Measurements from ENCODE around the gene NUDT4B.
"Not testable (repeated sequence)": the region's sequence is repeated elsewhere in the genome, so short reads cannot be mapped to it uniquely, and the experiment has no call there.

NUDT4B gene

DNA sequence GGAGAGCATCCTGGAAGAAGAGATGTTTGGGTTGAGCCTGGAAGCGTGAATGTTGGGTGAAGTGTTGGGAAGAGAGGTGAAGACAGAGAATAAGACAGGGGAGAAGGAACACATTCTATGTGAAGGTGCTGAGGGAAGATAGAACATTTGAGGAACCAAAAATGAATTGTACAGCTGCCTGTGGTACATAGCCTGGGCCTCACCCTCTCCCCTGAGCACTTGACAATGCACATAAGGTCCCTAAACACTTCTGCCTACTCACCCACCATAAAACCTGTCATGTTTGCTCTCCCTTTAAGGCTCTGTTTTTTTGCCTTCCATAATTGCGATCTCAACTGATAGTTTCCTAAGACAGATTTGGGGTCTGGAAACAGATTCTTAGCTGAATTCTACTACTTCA lies 25.8 kb upstream of the NUDT4B start:
- H3K27me3 ChIP-seq (ENCODE audit: control insufficient read depth in 1 of 2, insufficient read depth in 2 of 2, low read length in 2 of 2); H3K4me3 ChIP-seq (ENCODE audit: low read depth in 1 of 2, low read length in 2 of 2); H3K9me3 ChIP-seq (ENCODE audit: low read length); H3K36me3 ChIP-seq (ENCODE audit: insufficient read depth, low read length); H3K9ac ChIP-seq (ENCODE audit: low read length); H3K4me1 ChIP-seq (ENCODE audit: insufficient read depth, low read length); H3K27ac ChIP-seq (ENCODE audit: low read depth, low read length): not testable (repeated sequence)

DNA sequence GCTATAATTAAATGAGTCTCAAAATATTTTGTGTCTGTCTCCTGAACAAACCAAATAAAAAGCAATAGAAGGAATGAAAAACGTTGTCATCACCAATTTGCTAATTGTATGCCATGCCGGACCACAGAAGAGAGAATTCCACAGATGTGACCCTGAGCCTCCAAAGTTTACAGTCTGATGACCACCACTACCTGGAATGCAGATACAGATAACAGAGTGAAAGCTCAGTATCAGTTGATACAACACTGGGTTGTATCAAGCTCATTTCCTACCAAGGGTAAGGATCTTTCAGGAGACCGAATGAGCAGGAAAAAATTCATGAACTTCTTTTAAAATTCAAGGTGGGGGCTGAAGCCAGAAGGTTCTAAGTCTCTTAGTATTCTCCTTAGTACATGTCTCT lies 25.1 kb upstream of the NUDT4B start:
- H3K4me1 ChIP-seq (ENCODE audit: insufficient read depth, low read length): not testable (repeated sequence)

DNA sequence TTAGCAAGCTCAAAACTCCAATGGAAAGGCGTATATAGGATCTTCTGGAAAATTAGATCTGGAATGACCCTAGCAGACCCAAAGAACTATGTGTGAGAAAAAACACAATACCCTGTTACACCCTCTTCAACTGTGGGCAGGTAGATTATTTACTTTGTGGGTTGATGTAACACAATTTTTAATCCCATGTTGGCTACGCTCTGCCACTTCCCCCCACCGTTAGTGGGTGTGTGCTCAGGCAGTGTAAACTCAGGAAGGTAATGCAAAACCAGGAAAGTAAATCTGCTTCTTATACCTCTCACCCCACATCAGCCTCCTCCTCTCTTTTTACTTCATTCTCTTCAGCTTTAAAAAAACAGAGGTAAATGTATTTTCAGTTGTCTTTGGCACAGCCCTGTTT lies 23.7 kb upstream of the NUDT4B start:
- H3K9ac ChIP-seq (ENCODE audit: low read length); H3K27me3 ChIP-seq (ENCODE audit: control insufficient read depth in 1 of 2, insufficient read depth in 2 of 2, low read length in 2 of 2): not testable (repeated sequence)

More for the DNA sequence above, 25.1 kb upstream of the NUDT4B start:
- H3K27me3 ChIP-seq (ENCODE audit: control insufficient read depth in 1 of 2, insufficient read depth in 2 of 2, low read length in 2 of 2); H3K4me3 ChIP-seq (ENCODE audit: low read depth in 1 of 2, low read length in 2 of 2); H3K9me3 ChIP-seq (ENCODE audit: low read length); H3K9ac ChIP-seq (ENCODE audit: low read length); H3K27ac ChIP-seq (ENCODE audit: low read depth, low read length); H3K36me3 ChIP-seq (ENCODE audit: insufficient read depth, low read length): not testable (repeated sequence)

DNA sequence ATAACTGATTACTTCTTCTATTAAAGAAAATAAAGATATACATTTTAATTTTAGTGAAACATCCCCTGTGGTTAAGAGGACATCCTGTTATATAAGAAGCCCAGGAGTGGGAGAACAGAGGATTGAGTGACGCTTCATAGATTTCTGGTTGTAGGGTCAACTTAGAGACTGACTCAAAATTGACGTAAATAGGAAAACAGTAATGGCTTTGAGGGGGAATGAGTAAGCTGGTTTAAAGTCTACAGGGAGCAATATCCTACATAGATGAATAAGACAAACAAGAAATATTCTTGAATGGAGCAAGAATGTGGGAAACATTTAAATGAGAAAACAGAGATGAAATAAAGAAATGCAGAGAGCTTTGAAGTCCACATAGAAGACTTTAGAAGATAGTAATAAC lies 20.7 kb upstream of the NUDT4B start:
- not testable (repeated sequence) for H3K36me3 ChIP-seq (ENCODE audit: insufficient read depth, low read length); H3K4me3 ChIP-seq (ENCODE audit: low read depth in 1 of 2, low read length in 2 of 2); H3K4me1 ChIP-seq (ENCODE audit: insufficient read depth, low read length); H3K27ac ChIP-seq (ENCODE audit: low read depth, low read length); H3K9ac ChIP-seq (ENCODE audit: low read length); H3K9me3 ChIP-seq (ENCODE audit: low read length); H3K27me3 ChIP-seq (ENCODE audit: control insufficient read depth in 1 of 2, insufficient read depth in 2 of 2, low read length in 2 of 2)

More for the DNA sequence above, 23.7 kb upstream of the NUDT4B start:
- not testable (repeated sequence) for H3K27ac ChIP-seq (ENCODE audit: low read depth, low read length); H3K36me3 ChIP-seq (ENCODE audit: insufficient read depth, low read length); H3K4me3 ChIP-seq (ENCODE audit: low read depth in 1 of 2, low read length in 2 of 2); H3K4me1 ChIP-seq (ENCODE audit: insufficient read depth, low read length); H3K9me3 ChIP-seq (ENCODE audit: low read length)

DNA sequence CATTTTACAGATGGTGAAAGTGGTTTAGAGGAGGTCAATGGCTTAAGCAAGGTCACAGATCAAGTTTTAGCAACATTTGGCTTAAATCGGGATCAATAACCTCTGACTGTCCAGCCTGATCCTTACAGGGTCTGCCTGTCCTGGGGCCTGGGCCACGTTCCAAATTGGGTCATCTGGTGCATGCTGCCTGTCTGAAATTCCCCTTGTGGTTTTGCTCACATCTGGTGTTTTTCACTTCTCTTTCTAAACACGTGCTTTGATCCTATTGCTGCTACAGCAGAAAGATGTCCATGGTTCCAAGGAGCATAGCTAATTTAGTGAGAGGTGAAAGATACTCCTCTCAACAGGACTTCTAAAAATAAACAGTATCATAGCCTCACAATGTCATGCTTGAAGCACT lies 19.4 kb upstream of the NUDT4B start:
- H3K4me3 ChIP-seq (ENCODE audit: low read depth in 1 of 2, low read length in 2 of 2); H3K4me1 ChIP-seq (ENCODE audit: insufficient read depth, low read length); H3K9ac ChIP-seq (ENCODE audit: low read length); H3K27ac ChIP-seq (ENCODE audit: low read depth, low read length); H3K36me3 ChIP-seq (ENCODE audit: insufficient read depth, low read length); H3K9me3 ChIP-seq (ENCODE audit: low read length); H3K27me3 ChIP-seq (ENCODE audit: control insufficient read depth in 1 of 2, insufficient read depth in 2 of 2, low read length in 2 of 2): not testable (repeated sequence)

DNA sequence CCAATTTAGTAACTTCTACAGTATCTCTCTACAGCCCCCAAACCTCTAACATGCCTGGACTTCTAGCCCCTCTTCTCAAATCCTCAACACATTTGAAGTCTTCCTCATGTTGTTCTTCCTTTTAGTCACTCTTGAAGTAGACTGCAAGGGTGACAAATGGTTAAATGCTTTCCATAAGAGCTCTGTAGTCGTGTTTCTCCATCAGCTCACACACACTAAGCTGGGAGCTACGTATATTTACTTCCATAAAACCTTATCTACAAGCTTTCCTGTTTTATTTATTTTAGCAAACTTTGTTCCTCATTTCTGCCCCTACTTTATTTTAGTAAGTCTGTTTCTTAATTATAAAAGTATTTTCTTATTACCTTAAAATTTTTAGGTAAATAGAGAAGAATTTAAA lies 19.0 kb upstream of the NUDT4B start:
- not testable (repeated sequence) for H3K4me1 ChIP-seq (ENCODE audit: insufficient read depth, low read length); H3K27ac ChIP-seq (ENCODE audit: low read depth, low read length); H3K4me3 ChIP-seq (ENCODE audit: low read depth in 1 of 2, low read length in 2 of 2)

GRCh38 chr1:148732277-148732676 lies 16.3 kb upstream of the NUDT4B start:
- not testable (repeated sequence) for H3K36me3 ChIP-seq (ENCODE audit: insufficient read depth, low read length); H3K27ac ChIP-seq (ENCODE audit: low read depth, low read length); H3K4me1 ChIP-seq (ENCODE audit: insufficient read depth, low read length); H3K9me3 ChIP-seq (ENCODE audit: low read length); H3K4me3 ChIP-seq (ENCODE audit: low read depth in 1 of 2, low read length in 2 of 2); H3K9ac ChIP-seq (ENCODE audit: low read length); H3K27me3 ChIP-seq (ENCODE audit: control insufficient read depth in 1 of 2, insufficient read depth in 2 of 2, low read length in 2 of 2)

More for the DNA sequence above, 19.0 kb upstream of the NUDT4B start:
- H3K9ac ChIP-seq (ENCODE audit: low read length); H3K27me3 ChIP-seq (ENCODE audit: control insufficient read depth in 1 of 2, insufficient read depth in 2 of 2, low read length in 2 of 2); H3K36me3 ChIP-seq (ENCODE audit: insufficient read depth, low read length); H3K9me3 ChIP-seq (ENCODE audit: low read length): not testable (repeated sequence)

DNA sequence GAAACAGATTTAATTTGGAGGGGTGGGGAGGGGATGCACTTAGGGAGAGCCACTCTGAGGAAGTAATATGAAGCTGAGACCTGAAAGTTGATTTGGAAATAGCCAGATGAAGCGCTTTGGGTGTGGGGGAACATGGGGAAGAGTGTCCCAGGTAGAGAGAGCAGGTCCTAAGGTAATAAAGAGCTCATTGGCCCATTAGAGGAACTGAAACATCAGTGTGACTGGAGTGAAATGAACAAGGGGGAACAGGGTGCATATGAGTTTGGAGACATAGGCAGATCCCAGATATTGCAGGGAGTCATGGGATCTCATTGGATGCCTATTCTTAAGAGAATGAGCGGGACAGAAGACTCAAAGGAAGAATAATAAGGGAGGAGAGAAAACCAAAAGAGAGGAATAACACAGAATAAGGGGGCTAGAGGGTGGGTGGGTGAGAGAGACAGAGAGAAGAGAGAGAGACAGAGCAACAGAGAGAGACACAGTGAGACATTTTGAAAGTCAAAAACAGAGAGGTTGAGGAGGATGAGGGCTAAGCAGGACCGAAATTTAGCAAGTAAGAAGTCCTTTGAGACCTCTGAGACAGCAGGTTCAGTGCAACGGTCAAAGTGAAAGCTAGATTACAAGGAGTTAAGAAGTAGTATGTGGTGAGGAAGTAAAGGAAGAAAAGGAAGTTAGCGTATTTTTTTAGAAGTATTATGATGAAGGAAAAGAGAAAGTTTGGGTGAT lies 14.8 kb upstream of the NUDT4B start:
- H3K27ac ChIP-seq (ENCODE audit: low read depth, low read length); H3K36me3 ChIP-seq (ENCODE audit: insufficient read depth, low read length); H3K9me3 ChIP-seq (ENCODE audit: low read length); H3K4me1 ChIP-seq (ENCODE audit: insufficient read depth, low read length); H3K9ac ChIP-seq (ENCODE audit: low read length); H3K27me3 ChIP-seq (ENCODE audit: control insufficient read depth in 1 of 2, insufficient read depth in 2 of 2, low read length in 2 of 2); H3K4me3 ChIP-seq (ENCODE audit: low read depth in 1 of 2, low read length in 2 of 2): not testable (repeated sequence)

GRCh38 chr1:148734311-148734662 lies 14.3 kb upstream of the NUDT4B start:
- H3K9me3 ChIP-seq (ENCODE audit: low read length); H3K4me1 ChIP-seq (ENCODE audit: insufficient read depth, low read length); H3K9ac ChIP-seq (ENCODE audit: low read length); H3K27me3 ChIP-seq (ENCODE audit: control insufficient read depth in 1 of 2, insufficient read depth in 2 of 2, low read length in 2 of 2); H3K27ac ChIP-seq (ENCODE audit: low read depth, low read length); H3K36me3 ChIP-seq (ENCODE audit: insufficient read depth, low read length); H3K4me3 ChIP-seq (ENCODE audit: low read depth in 1 of 2, low read length in 2 of 2): not testable (repeated sequence)

- H3K9me3 ChIP-seq (ENCODE audit: low read length); H3K27ac ChIP-seq (ENCODE audit: low read depth, low read length); H3K9ac ChIP-seq (ENCODE audit: low read length); H3K4me3 ChIP-seq (ENCODE audit: low read depth in 1 of 2, low read length in 2 of 2); H3K4me1 ChIP-seq (ENCODE audit: insufficient read depth, low read length); H3K27me3 ChIP-seq (ENCODE audit: control insufficient read depth in 1 of 2, insufficient read depth in 2 of 2, low read length in 2 of 2); H3K36me3 ChIP-seq (ENCODE audit: insufficient read depth, low read length): not testable (repeated sequence)
Observed at GRCh38 chr1:148735538-148735937, 13.0 kb upstream of the NUDT4B start.

GRCh38 chr1:148738667-148739066 lies 9.9 kb upstream of the NUDT4B start:
- not testable (repeated sequence) for H3K9me3 ChIP-seq (ENCODE audit: low read length); H3K9ac ChIP-seq (ENCODE audit: low read length); H3K4me3 ChIP-seq (ENCODE audit: low read depth in 1 of 2, low read length in 2 of 2); H3K27ac ChIP-seq (ENCODE audit: low read depth, low read length); H3K4me1 ChIP-seq (ENCODE audit: insufficient read depth, low read length); H3K27me3 ChIP-seq (ENCODE audit: control insufficient read depth in 1 of 2, insufficient read depth in 2 of 2, low read length in 2 of 2); H3K36me3 ChIP-seq (ENCODE audit: insufficient read depth, low read length)

DNA sequence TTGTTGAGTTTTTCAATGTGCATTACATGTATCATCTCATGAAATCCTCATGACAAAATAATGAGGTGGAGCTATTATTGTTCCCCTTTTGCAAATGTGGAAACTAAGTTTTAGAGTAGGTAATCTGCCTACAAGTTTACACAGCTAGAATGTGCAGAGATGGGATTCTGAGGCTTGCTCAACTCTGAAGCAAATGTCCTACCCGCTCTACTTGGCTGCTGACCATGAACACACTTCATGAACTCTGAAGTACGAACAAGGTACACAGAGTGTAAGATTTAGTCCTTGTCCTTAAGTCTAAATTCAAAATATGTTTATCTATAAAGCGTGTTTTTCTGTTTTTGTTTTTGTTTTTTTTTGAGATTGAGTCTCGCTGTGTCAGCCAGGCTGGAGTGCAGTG lies 5.4 kb upstream of the NUDT4B start:
- H3K9ac ChIP-seq (ENCODE audit: low read length); H3K27me3 ChIP-seq (ENCODE audit: control insufficient read depth in 1 of 2, insufficient read depth in 2 of 2, low read length in 2 of 2); H3K4me1 ChIP-seq (ENCODE audit: insufficient read depth, low read length); H3K9me3 ChIP-seq (ENCODE audit: low read length); H3K36me3 ChIP-seq (ENCODE audit: insufficient read depth, low read length); H3K4me3 ChIP-seq (ENCODE audit: low read depth in 1 of 2, low read length in 2 of 2); H3K27ac ChIP-seq (ENCODE audit: low read depth, low read length): not testable (repeated sequence)
